K562 (cell line): Measurements from ENCODE around the gene CPNE2. TPM values are rescaled to one million over a fixed set of nuclear protein-coding genes. Genes with fewer than 3 reads are reported as not detected.

ENCODE experiments used
- ARID3A ChIP-seq: IDR thresholded peaks from 2 replicates; pipeline ENCODE4 v1.6.1; 2012; ENCODE audit warnings: low read depth, low read length, improper control_type of control experiment, borderline replicate concordance
- ATF3 ChIP-seq, 2 experiments: fragments of 450-650 bp in 1 of 2; sonication (generic) in 1 of 2; formaldehyde crosslinking in 1 of 2; IDR thresholded peaks in 1 of 2; conservative IDR thresholded peaks in 1 of 2; 2 replicates each; pipeline versions ENCODE4 v1.6.1 to v1.8.1; 2016 to 2023; ENCODE audit warnings: mild to moderate bottlenecking in 2 of 2, moderate library complexity in 2 of 2, inconsistent platforms in 1 of 2, missing genetic modification reagents in 1 of 2
- CEBPG ChIP-seq, 3 experiments: fragments of 200-800 bp in 1 of 3; sonication (Bioruptor generic) in 1 of 3; sonication (generic) in 1 of 3; formaldehyde crosslinking in 1 of 3; IDR thresholded peaks in 2 of 3; conservative IDR thresholded peaks in 1 of 3; 2 replicates each; pipeline versions ENCODE4 v1.6.1 to v1.8.0; 2016 to 2022; ENCODE audit warnings: missing compliant biosample characterization in 2 of 3, missing genetic modification characterization in 2 of 3, mild to moderate bottlenecking in 1 of 3, missing genetic modification reagents in 1 of 3
- HOXB6 ChIP-seq: fragments of 250-450 bp; sonication (Bioruptor Pico); IDR thresholded peaks from 2 replicates; pipeline ENCODE4 v1.5.1; 2022; ENCODE audit warnings: mild to moderate bottlenecking, borderline replicate concordance
- NR2F6 ChIP-seq: fragments of 450-650 bp; formaldehyde crosslinking; IDR thresholded peaks from 2 replicates; pipeline ENCODE4 v1.4.0; 2020; ENCODE audit warnings: mild to moderate bottlenecking
- RERE ChIP-seq: sonication (generic); formaldehyde crosslinking; IDR thresholded peaks from 2 replicates; pipeline ENCODE4 v1.8.0; 2023; ENCODE audit warnings: missing genetic modification reagents, mild to moderate bottlenecking, borderline replicate concordance
- RHOXF2B ChIP-seq: fragments of 250-450 bp; sonication (Bioruptor Pico); conservative IDR thresholded peaks from 2 replicates; pipeline ENCODE4 v1.5.1; 2021
- SMAD2 ChIP-seq: fragments of 150-350 bp; IDR thresholded peaks from 2 replicates; pipeline ENCODE4 v1.6.1; 2014; ENCODE audit warnings: low read depth, mild to moderate bottlenecking, low read length
- SNRNP70 ChIP-seq: fragments of 200-400 bp; formaldehyde crosslinking; optimal IDR thresholded peaks from 2 replicates; pipeline ENCODE3; 2017; ENCODE audit warnings: low read depth, low read length
- TFAP4 ChIP-seq: sonication (generic); formaldehyde crosslinking; IDR thresholded peaks from 2 replicates; pipeline ENCODE4 v1.8.0; 2022; ENCODE audit warnings: missing genetic modification reagents, mild to moderate bottlenecking, moderate library complexity, borderline replicate concordance
- ZBTB1 ChIP-seq: sonication (generic); formaldehyde crosslinking; IDR thresholded peaks from 2 replicates; pipeline ENCODE4 v1.8.1; 2023; ENCODE audit warnings: missing genetic modification reagents, low read depth, mild to moderate bottlenecking, borderline replicate concordance
- ZBTB12 ChIP-seq: fragments of 250-450 bp; sonication (Bioruptor Pico); IDR thresholded peaks from 2 replicates; pipeline ENCODE4 v1.4.0; 2020
- ZC3H11A ChIP-seq: IDR thresholded peaks from 2 replicates; pipeline ENCODE4 v1.6.1; 2012; ENCODE audit warnings: low read depth, low read length, improper control_type of control experiment
- ZNF354B ChIP-seq: fragments of 250-450 bp; sonication (Bioruptor Pico); IDR thresholded peaks from 2 replicates; pipeline ENCODE4 v1.4.0; 2020
- ZNF436 ChIP-seq: fragments of 250-450, 450-650 bp; sonication (Bioruptor Pico); formaldehyde crosslinking; IDR thresholded peaks from 2 replicates; pipeline ENCODE4 v1.7.0; 2020; ENCODE audit warnings: mild to moderate bottlenecking
- polyA plus RNA-seq, 8 experiments: library from polyadenylated mRNA; depleted of rRNA in 4 of 8; stranded (reverse) in 5 of 8; unstranded in 3 of 8; fragments of >200 nt; fragmentation: Nextera tagmentation in 2 of 8; fragmentation: Illumina TruSeq in 1 of 8; extraction: Ambion mirVana in 2 of 8; extraction: Trizol in 1 of 8; gene quantifications; 2 replicates each; pipeline versions ENCODE4 v1.2.1 to v1.2.3, GENCODE V29; 2011 to 2014; ENCODE audit warnings: inconsistent platforms in 1 of 8, missing spikeins in 1 of 8
- total RNA-seq, 7 experiments: library from RNA; depleted of rRNA in 6 of 7; stranded (reverse); fragments of >200 nt in 6 of 7; fragmentation: Illumina TruSeq in 2 of 7; extraction: Trizol in 2 of 7; gene quantifications; 2 replicates each; pipeline versions ENCODE4 v1.2.1 to v1.2.3, GENCODE V29; 2011 to 2021; ENCODE audit warnings: low replicate concordance in 1 of 7

Gene CPNE2
- total and polyA plus RNA-seq, 9 of the 15 experiments (the other 6 are each of a cell fraction or from before 2014, with no cell fraction given), result 3.0 to 13.9 (median 8.6) TPM

GRCh38 chr16:57185446-57185944, 93.1 kb downstream of the CPNE2 start (continued):
- TF ChIP-seq ZBTB12 (CRISPR knock-in tag), result no peak
- TF ChIP-seq SMAD2, result no peak
- TF ChIP-seq ZNF354B, result no peak
- TF ChIP-seq ARID3A, result no peak
- TF ChIP-seq ATF3 (IDR thresholded peaks at IDR 0.05), result no peak
- no peak for TF ChIP-seq ATF3 (CRISPR knock-in tag; conservative IDR thresholded peaks at IDR 0.05)
- no peak; the same call in 1 of the 2 replicates for TF ChIP-seq TFAP4
- TF ChIP-seq CEBPG (CRISPR knock-in tag; IDR thresholded peaks at IDR 0.05), result no peak
- no peak for TF ChIP-seq CEBPG (tag; conservative IDR thresholded peaks at IDR 0.05 in 1 of 2, IDR thresholded peaks at IDR 0.05 in 1 of 2)
- TF ChIP-seq ZC3H11A, result no peak
- no peak for TF ChIP-seq SNRNP70
- TF ChIP-seq HOXB6, result no peak
- TF ChIP-seq RERE (CRISPR knock-in tag), result no peak
- no peak for TF ChIP-seq ZBTB1 (CRISPR knock-in tag)
- no peak for TF ChIP-seq ZNF436 (CRISPR knock-in tag)
- TF ChIP-seq RHOXF2B (CRISPR knock-in tag), result no peak
- TF ChIP-seq NR2F6, result no peak
